T-helper 2 cell treated with Interferon-gamma antibody and Interleukin-4, amounts not matched to agents 5 μg/mL and 100 μg/mL, for 36 hours (primary cell): Measurements from ENCODE around the gene C16orf74.

Source experiments
- DNase-seq: peaks from one replicate; pipeline ENCODE4 v3.0.0; 2021; ENCODE audit warnings: low spot score
- H3K27ac Mint-ChIP-seq: one replicate; pipeline ENCODE4 v1.8.0; 2021; ENCODE audit warnings: mild to moderate bottlenecking, mixed read lengths
- H3K27me3 Mint-ChIP-seq: one replicate; pipeline ENCODE4 v1.8.0; 2021; ENCODE audit warnings: low read depth, mixed read lengths
- H3K36me3 Mint-ChIP-seq: one replicate; pipeline ENCODE4 v1.8.0; 2021; ENCODE audit warnings: low read depth, mixed read lengths
- H3K4me1 Mint-ChIP-seq: one replicate; pipeline ENCODE4 v1.8.0; 2021; ENCODE audit warnings: low read depth, mixed read lengths
- H3K4me3 Mint-ChIP-seq: one replicate; pipeline ENCODE4 v1.8.0; 2022; ENCODE audit warnings: mild to moderate bottlenecking, moderate library complexity, mixed read lengths
- H3K9me3 Mint-ChIP-seq: one replicate; pipeline ENCODE4 v1.8.0; 2021; ENCODE audit warnings: mixed read lengths

Gene C16orf74

DNA sequence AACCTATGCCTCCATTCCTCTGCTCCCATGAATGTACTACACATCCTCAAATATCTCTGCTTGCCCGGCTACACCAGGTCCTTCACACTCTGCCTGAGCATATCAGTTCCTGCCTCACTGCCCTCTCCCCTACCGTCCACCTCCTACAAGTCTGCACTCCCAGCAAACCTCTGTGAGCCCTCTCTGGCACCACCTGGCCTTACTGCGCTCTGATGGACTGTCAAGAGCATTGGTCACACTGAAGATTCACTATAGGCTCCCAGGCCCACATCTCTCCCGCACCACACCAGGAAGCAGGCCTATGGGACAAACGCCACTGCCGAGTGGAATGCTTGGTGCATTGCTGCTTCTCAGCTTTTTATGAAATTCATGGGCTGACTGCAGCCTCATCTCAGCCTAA is 71.0 kb downstream of the C16orf74 start:
- H3K27me3 Mint-ChIP-seq = no peaks in the 10 kb centered on the region
- peak overlapping the region; percentile 4 for H3K27ac Mint-ChIP-seq
- H3K36me3 Mint-ChIP-seq = peaks cover 39% of the 10 kb centered on the region
- no peaks in the 10 kb centered on the region for H3K9me3 Mint-ChIP-seq
- no peak overlapping the region for H3K4me3 Mint-ChIP-seq
- H3K4me1 Mint-ChIP-seq = peaks cover 26% of the 10 kb centered on the region
- DNase-seq = no peak

DNA sequence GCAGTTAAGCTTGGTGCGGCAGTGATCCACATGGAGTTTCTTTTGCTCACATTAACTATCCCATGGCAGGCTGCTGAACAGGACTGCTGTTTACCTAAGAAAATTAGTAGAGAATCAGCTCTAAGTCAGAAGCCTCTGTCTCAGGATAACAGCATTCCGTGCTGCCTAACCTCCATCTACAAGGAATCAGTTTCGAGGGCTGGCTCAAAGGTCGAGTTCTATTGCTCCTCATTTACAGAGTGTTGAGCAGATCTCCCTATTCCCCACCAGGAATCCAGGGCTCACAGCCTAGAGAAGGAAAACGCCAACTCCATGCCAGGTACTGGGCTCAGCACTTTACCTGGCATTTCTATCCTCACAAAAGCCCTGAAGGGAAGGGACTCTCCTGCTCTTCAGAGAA is 72.1 kb downstream of the C16orf74 start:
- DNase-seq = no peak

DNA sequence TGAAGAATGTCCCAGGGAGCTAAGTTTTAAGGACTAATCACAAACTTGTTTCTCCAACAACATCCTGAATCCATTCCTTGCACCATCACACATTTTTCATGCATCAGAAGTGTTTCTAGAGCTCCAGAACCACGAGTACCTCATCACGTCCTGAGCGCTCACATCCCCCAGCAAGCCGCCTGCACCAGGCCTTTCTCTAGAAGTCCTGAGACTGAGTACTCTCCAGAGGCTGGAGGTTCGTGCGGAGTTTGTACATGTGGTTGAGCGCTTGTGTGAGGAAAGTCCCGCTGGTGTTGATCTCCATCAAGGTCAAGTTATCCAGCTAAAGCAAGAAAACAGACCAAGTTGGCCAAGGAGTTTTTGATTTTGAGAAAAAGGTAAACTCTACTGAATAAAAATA is 72.9 kb downstream of the C16orf74 start:
- Mint-ChIP-seq H3K9me3 (no peaks in the 10 kb centered on the region), H3K36me3 (peaks cover 44% of the 10 kb centered on the region), H3K4me1 (peaks cover 26% of the 10 kb centered on the region), H3K27ac (no peak overlapping the region), H3K4me3 (no peak overlapping the region), H3K27me3 (no peaks in the 10 kb centered on the region)
- DNase-seq = no peak

More for the DNA sequence above, 72.1 kb downstream of the C16orf74 start:
- H3K27me3 Mint-ChIP-seq = no peaks in the 10 kb centered on the region
- H3K4me1 Mint-ChIP-seq = peaks cover 26% of the 10 kb centered on the region
- peaks cover 42% of the 10 kb centered on the region for H3K36me3 Mint-ChIP-seq
- no peak overlapping the region for H3K27ac Mint-ChIP-seq
- H3K9me3 Mint-ChIP-seq = no peaks in the 10 kb centered on the region
- H3K4me3 Mint-ChIP-seq = no peak overlapping the region

DNA sequence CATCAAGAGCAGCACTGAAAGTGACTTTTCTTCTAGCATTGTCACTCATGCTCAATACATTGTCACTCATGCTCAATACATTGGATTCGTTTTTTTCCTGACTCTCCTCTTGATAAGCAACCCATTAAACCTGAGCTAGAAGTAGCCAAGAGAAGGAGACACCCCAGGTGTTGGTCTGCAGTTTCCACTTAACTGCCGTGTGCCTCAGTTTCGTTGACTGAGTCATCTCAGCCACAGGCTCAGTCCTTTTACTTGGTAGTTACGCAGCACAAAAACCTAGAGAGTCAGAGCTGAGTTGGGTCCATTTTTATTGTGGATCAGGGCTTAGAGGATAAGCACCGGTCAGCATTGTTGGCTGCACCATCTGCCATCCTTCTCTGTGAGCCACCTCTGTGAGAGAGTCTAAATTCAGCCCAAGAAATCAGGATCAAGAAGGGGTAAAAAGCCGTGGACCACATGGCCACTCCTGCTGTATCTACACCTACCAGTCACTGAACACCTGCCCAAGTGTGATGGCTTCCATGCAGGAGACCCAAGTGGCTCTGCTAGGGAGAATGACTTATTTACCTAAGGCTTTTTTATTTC is 73.4 kb downstream of the C16orf74 start:
- no peaks in the 10 kb centered on the region for H3K27me3 Mint-ChIP-seq
- H3K36me3 Mint-ChIP-seq = peaks cover 49% of the 10 kb centered on the region
- no peak for DNase-seq
- H3K9me3 Mint-ChIP-seq = no peaks in the 10 kb centered on the region
- H3K4me3 Mint-ChIP-seq = no peak overlapping the region
- H3K4me1 Mint-ChIP-seq = peaks cover 26% of the 10 kb centered on the region
- no peak overlapping the region for H3K27ac Mint-ChIP-seq

DNA sequence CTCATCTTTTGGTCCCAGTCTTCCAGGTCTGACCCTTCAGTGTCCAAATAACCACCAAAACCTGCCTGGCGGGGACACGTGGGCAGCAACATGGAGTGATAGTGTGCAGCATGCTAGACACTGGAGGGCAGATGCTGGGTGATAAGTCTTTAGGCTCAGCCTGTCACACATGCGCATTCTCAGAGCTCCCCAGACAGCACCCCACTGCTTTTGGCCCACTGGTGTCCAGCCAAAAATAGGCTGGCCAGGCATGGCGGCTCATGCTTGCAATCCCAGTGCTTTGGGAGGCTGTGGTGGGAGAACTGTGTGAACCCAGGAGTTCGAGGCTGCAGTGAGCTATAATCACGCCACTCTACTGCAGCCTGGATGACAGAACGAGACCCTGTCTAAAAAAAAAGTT is 74.4 kb downstream of the C16orf74 start:
- Mint-ChIP-seq H3K4me3 (no peak overlapping the region), H3K27ac (no peak overlapping the region), H3K4me1 (peaks cover 26% of the 10 kb centered on the region), H3K36me3 (peaks cover 51% of the 10 kb centered on the region), H3K27me3 (no peaks in the 10 kb centered on the region), H3K9me3 (no peaks in the 10 kb centered on the region)
- DNase-seq = no peak

DNA sequence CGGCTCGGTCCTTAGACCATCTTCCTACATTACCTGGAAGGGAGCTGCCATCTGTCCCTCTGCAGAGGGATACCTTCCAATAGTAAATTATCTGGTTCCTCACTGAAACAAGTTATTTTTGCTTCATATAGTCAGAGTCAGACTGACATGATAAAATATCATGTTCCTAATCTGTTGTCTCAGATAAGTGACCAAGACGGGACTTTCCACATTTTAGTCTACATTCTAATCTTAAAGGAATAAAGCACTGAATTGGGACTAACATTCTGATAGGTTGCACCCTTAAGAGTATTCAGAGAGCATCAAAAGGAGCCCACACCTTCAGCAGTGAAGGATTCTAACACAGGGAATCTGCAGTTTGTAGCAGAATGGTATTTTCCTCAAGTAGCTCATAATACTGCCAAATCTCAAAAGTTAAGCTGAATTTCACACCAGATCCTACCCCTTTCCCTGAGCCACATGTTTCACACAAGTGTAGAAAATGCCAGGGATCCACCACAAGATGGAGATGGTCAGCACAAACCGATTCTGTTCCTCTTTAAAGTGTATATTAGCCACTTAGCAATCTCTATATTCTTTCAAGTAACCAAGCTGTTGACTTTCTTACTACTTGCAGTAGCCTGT is 75.5 kb downstream of the C16orf74 start:
- H3K4me3 Mint-ChIP-seq = no peak overlapping the region

DNA sequence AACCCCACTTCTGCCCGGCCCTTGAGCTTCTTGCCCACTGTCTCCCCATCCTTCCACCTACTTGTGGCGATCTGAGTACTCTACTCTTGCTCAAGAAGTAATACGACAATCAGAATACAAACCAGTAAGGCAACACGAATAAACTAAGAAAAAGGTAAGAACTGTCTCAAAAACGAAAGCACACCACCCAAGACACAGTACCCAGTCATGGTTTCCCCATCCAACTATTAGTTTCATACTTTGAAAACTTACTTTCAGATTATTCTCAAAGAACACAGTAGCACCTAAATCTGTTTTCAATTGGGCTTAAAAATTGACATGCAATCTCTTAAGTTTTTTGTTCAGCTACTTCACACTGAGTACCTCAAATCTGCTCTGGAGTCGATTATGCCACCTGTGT is 76.1 kb downstream of the C16orf74 start:
- H3K27ac Mint-ChIP-seq = peak overlapping the region; percentile 70
- no peaks in the 10 kb centered on the region for H3K27me3 Mint-ChIP-seq
- no peak overlapping the region for H3K4me3 Mint-ChIP-seq
- DNase-seq = no peak
- no peaks in the 10 kb centered on the region for H3K9me3 Mint-ChIP-seq
- H3K4me1 Mint-ChIP-seq = peaks cover 13% of the 10 kb centered on the region
- peaks cover 51% of the 10 kb centered on the region for H3K36me3 Mint-ChIP-seq

More for the DNA sequence above, 75.5 kb downstream of the C16orf74 start:
- Mint-ChIP-seq H3K9me3 (no peaks in the 10 kb centered on the region), H3K27me3 (no peaks in the 10 kb centered on the region), H3K27ac (peak overlapping the region; percentile 70), H3K36me3 (peaks cover 50% of the 10 kb centered on the region), H3K4me1 (peaks cover 18% of the 10 kb centered on the region)
- no peak for DNase-seq

DNA sequence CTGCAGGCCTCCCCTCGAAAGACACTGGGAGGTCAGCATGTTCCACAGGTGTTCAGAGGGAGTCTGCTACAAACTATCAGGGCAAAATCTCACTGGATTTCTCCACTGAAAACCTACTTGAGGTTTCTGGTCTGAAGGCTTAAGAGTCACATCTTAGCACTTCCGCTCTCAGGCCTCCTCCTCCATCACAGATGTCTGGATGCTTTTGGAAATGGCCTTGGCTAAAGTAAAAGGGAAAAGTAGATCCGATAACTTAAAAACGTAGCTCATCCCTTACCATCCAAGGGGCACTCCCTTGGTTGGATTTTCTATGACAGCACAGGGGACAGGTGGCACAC is 76.5 kb downstream of the C16orf74 start:
- peaks cover 11% of the 10 kb centered on the region for H3K4me1 Mint-ChIP-seq
- no peak for DNase-seq
- no peaks in the 10 kb centered on the region for H3K9me3 Mint-ChIP-seq
- H3K36me3 Mint-ChIP-seq = peaks cover 51% of the 10 kb centered on the region
- no peak overlapping the region for H3K4me3 Mint-ChIP-seq
- H3K27ac Mint-ChIP-seq = peak overlapping the region; percentile 7
- no peaks in the 10 kb centered on the region for H3K27me3 Mint-ChIP-seq

DNA sequence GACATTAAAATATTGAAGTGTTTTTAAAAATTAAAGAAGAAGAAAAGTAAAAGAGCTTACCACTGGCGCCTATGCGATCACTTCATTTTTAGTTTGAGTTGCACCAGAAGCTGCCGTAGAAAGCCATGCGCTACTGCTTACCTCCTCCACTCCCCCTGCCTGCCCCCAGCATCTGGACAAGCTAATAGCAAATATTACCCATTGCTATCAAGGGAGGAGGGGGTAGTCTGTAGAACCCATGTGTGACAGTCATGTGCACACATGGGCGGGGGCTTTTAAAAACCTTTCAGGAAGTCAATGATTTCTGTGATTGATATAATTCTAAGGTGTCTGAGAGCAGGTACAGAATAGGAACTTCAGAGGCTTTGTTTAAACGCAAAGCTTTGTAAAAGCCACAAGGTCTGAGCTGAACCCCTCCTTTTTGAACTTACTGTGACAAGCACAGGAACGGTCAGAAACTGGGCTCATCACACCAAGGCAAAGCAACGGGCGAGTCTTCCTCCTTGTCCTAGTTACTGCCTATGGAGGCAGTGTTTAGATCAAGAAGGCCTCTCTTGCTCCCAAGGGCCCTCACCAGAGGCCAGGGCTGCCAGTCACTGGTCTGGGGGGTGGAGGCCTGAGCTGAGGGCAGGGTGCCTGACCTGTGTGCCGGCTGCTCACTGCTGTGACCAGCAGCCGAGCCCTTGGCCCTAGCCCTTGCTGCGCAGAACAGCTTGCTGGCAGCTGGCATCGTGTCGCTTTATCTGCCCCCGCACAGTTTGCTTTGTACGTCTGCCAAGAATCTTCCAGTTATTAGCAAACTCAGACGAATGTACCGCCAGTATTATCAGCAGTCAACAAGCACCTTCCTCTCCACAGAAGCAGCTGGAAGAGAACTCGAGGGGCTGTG is 77.1 kb downstream of the C16orf74 start:
- H3K27ac Mint-ChIP-seq = peak overlapping the region; percentile 7

DNA sequence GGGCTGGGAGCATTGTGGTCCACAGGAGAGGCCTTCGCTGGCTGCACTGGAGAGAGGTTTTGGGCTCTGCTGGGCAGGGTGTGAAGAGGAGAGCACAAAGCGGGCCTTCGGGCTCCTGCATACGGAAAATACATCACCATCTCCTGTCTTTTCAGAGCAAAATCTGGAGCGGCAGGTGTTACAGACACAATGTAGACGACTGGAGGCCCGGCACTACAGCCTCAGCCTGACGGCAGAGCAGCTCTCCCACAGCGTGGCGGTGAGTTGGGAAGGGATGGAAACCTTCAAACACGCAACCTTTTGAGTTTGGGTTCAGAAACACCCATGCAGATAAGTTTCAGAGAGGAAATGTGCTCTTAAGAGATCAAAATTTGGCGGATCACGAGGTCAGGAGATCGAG is 80.1 kb downstream of the C16orf74 start:
- Mint-ChIP-seq H3K27me3 (no peaks in the 10 kb centered on the region), H3K36me3 (peaks cover 61% of the 10 kb centered on the region), H3K4me3 (no peak overlapping the region), H3K9me3 (no peaks in the 10 kb centered on the region), H3K27ac (no peak overlapping the region), H3K4me1 (peaks cover 11% of the 10 kb centered on the region)
- no peak for DNase-seq

More for the DNA sequence above, 77.1 kb downstream of the C16orf74 start:
- Mint-ChIP-seq H3K4me3 (no peak overlapping the region), H3K36me3 (peaks cover 50% of the 10 kb centered on the region), H3K4me1 (peaks cover 11% of the 10 kb centered on the region), H3K9me3 (no peaks in the 10 kb centered on the region), H3K27me3 (no peaks in the 10 kb centered on the region)
- no peak for DNase-seq

DNA sequence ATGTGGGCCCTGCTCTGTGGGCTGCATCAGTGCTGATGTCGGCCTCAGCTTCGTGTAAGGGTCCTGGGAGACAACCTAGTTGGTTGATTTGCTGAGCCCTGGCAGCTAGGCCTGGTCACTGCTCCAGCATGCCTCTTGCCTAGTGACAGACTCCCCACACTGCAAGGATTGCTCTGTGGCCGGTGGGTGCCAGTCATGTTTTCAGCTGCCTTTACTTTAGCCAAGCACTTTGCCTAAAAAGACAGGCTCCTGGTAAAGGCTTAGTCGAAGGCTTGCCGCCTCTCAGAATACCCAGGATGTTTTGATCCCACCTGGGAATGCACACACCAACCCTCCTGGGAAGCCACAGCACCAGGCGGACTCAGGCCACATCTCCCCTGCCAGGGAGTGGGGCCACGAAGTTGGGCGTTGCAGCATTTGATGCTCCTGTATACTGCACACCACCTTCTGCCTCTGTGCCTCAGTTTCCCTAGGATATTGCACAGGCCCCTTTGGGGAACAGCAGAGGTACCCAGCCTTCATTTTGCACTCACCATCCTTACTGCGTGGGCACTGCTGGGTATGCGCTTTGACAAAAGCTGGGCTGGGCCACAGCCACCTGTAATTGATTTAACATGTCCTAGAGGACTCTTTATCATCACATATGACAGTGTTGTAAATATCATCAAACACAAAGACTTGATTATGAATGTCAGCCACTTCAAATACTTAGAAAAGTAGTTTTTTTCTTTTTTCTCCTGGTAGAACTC is 82.0 kb downstream of the C16orf74 start:
- H3K4me1 Mint-ChIP-seq = no peaks in the 10 kb centered on the region
- no peak overlapping the region for H3K27ac Mint-ChIP-seq
- DNase-seq = no peak
- peaks cover 57% of the 10 kb centered on the region for H3K36me3 Mint-ChIP-seq
- H3K27me3 Mint-ChIP-seq = no peaks in the 10 kb centered on the region
- H3K9me3 Mint-ChIP-seq = no peaks in the 10 kb centered on the region
- no peak overlapping the region for H3K4me3 Mint-ChIP-seq

DNA sequence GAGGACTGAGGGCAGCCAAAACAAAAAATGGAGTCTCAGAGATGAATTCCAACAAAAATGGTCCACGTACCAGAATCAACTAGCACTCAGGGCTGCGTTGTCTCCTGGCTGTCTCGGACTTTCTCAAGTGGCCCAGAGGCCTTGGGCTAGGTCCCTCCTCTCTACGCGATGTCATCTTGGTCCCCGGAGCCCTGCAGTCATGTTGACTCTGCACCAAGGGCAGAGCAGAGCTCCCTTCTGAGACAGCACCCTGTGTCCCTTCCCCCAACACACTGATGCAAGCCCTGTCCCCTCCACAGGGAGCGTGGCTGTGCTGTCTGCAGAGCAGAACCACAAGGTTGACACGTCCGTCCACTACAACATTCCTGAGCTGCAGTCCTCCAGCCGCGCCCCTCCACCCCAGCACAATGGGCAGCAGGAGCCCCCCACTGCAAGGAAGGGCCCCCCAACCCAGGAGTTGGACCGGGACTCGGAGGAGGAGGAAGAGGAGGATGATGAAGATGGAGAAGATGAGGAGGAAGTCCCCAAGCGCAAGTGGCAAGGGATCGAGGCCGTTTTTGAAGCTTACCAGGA is 83.0 kb downstream of the C16orf74 start:
- no peaks in the 10 kb centered on the region for H3K9me3 Mint-ChIP-seq
- no peak overlapping the region for H3K4me3 Mint-ChIP-seq
- H3K27me3 Mint-ChIP-seq = no peaks in the 10 kb centered on the region
- H3K27ac Mint-ChIP-seq = no peak overlapping the region
- no peaks in the 10 kb centered on the region for H3K4me1 Mint-ChIP-seq
- no peak for DNase-seq
- H3K36me3 Mint-ChIP-seq = peaks cover 57% of the 10 kb centered on the region

DNA sequence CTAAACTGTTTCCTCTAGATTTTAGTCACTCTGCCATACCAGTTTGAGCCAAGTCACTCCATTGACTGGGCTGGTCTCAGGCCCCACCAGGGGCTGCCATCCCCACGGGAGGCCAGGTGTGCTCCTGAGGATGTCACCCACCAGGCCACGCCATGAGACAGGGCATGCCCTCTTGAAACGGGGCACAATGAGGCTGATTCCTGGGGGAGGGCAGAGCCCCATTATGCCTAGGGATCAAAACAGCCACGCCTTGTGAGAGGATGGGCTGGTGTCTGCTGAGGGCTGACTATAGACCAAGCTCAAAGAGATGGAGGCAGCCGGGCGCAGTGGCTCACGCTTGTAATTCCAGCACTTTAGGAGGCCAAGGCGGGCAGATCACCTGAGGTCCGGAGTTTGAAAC is 83.6 kb downstream of the C16orf74 start:
- Mint-ChIP-seq H3K9me3 (no peaks in the 10 kb centered on the region), H3K27ac (no peak overlapping the region), H3K27me3 (no peaks in the 10 kb centered on the region), H3K4me1 (no peaks in the 10 kb centered on the region), H3K4me3 (no peak overlapping the region), H3K36me3 (peaks cover 53% of the 10 kb centered on the region)
- no peak for DNase-seq
